ENCODE data around the gene TUFT1. TPM values are rescaled to one million over a fixed set of nuclear protein-coding genes. Genes with fewer than 3 reads are reported as not detected.

Gene TUFT1
- total RNA-seq, 1 donor from 2014 or later: 74.4 TPM

DNA sequence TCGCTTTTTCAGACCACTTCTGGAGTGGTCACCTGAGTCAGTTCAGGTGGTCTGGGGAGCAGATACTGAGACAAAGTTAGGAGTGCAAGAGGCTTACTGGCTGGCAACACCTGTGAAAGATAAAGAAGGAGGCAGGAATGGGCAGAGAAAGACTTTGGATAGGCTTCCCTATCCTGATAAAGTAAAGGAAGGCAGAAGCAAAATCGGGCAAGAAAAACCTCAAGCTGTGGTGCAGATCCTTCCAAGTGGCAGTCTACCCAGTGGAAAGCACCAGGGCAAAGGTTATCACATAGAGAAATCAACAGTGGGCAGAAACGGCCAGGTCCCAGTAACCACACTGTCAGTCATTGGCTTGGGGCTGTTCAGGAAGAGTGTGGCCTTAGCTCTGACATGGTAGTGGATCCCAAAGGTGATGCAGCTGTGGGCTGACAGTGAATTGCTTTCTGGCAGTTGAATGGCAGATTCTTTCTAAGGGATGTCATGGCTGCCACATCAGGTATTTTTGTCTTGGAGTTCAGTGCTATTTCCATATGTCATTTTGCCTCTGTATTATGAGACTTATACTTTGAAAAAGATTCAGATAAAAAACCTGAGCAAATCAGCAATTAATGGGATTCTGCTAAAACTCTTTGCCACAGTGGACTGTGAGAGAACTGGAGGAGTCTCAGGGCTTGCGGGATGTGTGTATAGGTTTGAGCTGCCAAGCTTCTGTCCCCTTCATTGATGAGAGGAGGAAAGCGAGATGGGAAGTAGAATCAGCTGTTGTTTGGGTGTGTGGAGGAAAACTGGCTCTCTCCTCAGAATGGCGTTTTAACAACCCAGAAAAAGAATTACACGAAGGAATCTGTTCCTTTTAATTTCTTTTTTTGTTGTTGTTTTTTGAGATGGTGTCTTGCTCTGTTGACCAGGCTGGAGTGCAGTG, 37.0 kb upstream of the TUFT1 start:
- TF ChIP-seq, protein P1, sequence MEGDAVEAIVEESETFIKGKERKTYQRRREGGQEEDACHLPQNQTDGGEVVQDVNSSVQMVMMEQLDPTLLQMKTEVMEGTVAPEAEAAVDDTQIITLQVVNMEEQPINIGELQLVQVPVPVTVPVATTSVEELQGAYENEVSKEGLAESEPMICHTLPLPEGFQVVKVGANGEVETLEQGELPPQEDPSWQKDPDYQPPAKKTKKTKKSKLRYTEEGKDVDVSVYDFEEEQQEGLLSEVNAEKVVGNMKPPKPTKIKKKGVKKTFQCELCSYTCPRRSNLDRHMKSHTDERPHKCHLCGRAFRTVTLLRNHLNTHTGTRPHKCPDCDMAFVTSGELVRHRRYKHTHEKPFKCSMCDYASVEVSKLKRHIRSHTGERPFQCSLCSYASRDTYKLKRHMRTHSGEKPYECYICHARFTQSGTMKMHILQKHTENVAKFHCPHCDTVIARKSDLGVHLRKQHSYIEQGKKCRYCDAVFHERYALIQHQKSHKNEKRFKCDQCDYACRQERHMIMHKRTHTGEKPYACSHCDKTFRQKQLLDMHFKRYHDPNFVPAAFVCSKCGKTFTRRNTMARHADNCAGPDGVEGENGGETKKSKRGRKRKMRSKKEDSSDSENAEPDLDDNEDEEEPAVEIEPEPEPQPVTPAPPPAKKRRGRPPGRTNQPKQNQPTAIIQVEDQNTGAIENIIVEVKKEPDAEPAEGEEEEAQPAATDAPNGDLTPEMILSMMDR (IDR thresholded peaks at IDR 0.05; ENCODE audit: insufficient read depth, low read length, poor library complexity, severe bottlenecking): no peak
- no peaks in the 10 kb centered on the region for H3K27me3 ChIP-seq (ENCODE audit: control insufficient read depth, insufficient read depth, low read length)
- no peak overlapping the region for H3K4me3 ChIP-seq (ENCODE audit: low read depth, low read length)
- DNase-seq (ENCODE audit: low read depth): no peak
- H3K36me3 ChIP-seq (ENCODE audit: control insufficient read depth, insufficient read depth, low read length): no peaks in the 10 kb centered on the region

DNA sequence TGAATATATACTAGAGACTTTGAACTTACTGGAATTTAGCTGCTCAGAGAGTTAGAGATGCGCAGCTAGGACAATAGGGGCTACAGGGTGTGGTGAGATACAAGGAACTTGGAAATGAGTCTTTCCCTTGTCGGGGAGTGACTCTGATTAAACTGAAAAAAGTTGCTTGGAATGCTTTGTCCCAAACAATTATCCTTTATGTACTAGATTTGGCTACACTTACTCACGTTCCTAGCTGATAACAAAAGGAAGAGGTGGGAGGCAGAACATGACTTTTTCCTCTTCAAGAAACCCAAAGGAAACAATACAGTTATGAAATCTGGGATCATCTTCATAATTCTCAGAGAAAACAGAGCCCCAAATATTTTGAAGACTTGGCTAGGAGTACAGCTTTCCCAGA, 35.9 kb upstream of the TUFT1 start:
- no peak for DNase-seq (ENCODE audit: low read depth)
- Histone ChIP-seq H3K27me3 (ENCODE audit: control insufficient read depth, insufficient read depth, low read length) (no peaks in the 10 kb centered on the region), H3K4me3 (ENCODE audit: low read depth, low read length) (no peak overlapping the region), H3K36me3 (ENCODE audit: control insufficient read depth, insufficient read depth, low read length) (no peaks in the 10 kb centered on the region)
- TF ChIP-seq, protein P1 (IDR thresholded peaks at IDR 0.05; ENCODE audit: insufficient read depth, low read length, poor library complexity, severe bottlenecking): no peak

DNA sequence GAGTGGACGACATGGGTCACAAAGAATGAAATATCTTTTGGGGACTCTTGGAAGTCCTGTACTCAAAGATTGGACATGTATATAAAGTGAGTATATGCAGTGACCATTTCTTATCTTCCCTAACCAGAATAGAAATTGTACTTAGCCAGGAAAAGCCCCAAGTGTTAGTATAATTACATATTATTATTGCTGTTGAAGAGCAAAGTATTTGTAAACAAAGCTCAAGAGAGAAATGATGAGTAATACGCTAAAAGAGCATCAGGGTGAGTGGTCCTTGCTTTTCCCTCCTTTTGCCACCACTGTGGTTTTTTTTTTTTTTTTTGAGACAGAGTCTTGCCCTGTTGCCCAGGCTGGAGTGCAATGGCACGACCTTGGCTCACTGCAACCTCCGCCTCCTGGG, 35.4 kb upstream of the TUFT1 start:
- no peak for DNase-seq (ENCODE audit: low read depth)
- Histone ChIP-seq H3K36me3 (ENCODE audit: control insufficient read depth, insufficient read depth, low read length) (no peaks in the 10 kb centered on the region), H3K4me3 (ENCODE audit: low read depth, low read length) (no peak overlapping the region), H3K27me3 (ENCODE audit: control insufficient read depth, insufficient read depth, low read length) (no peaks in the 10 kb centered on the region)
- TF ChIP-seq, protein P1 (IDR thresholded peaks at IDR 0.05; ENCODE audit: insufficient read depth, low read length, poor library complexity, severe bottlenecking): no peak

DNA sequence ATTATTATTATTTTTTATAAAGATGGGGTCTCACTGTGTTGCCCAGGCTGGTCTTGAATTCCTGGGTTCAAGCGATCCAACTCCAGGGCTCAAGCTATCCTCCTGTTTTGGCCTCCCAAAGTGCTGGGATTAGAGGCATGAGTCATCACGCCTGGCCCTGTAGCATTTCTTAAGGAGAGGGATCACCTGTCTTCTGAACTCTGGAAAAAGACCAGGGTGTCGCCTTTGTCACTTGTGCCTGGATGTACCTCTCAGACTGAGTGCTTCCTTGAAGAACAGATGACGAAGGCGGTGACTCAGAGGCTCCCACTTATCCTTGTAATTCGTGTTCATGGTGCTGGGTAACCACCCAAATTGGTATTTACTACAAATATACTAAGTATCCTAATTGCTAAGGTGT, 31.3 kb upstream of the TUFT1 start:
- TF ChIP-seq, protein P1 (IDR thresholded peaks at IDR 0.05; ENCODE audit: insufficient read depth, low read length, poor library complexity, severe bottlenecking): no peak
- DNase-seq (ENCODE audit: low read depth): no peak
- H3K4me3 ChIP-seq (ENCODE audit: low read depth, low read length): no peak overlapping the region
- no peaks in the 10 kb centered on the region for H3K36me3 ChIP-seq (ENCODE audit: control insufficient read depth, insufficient read depth, low read length)
- H3K27me3 ChIP-seq (ENCODE audit: control insufficient read depth, insufficient read depth, low read length): no peaks in the 10 kb centered on the region

DNA sequence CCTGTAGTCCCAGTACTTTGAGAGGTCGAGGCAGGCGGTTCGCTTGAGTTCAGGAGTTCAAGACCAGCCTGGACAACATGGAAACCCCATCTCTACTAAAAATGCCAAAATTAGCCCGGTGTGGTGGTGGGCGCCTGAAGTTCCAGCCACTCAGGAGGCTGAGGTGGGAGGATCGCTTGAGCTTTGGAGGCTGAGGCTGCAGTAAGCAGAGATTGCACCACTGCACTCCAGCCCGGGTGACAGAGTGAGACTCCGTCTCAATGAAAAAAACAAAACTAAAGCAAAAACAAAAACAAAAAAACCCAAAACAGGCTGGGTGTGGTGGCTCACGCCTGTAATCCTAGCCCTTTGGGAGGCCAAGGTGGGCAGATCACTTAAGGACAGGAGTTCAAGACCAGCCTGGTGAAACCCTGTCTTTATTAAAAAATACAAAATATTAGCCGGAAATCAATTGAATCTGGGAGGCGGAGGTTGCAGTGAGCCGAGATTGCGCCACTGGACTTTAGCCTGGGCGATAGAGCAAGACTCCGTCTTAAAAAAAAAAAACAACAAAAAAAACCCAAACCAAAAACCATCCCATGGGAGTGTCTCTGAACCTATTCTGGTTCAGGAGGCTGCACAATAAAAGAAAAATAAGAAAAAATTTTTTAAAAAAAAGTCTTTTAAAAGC, 30.6 kb upstream of the TUFT1 start:
- no peak for DNase-seq (ENCODE audit: low read depth)
- Histone ChIP-seq H3K27me3 (ENCODE audit: control insufficient read depth, insufficient read depth, low read length) (no peaks in the 10 kb centered on the region), H3K36me3 (ENCODE audit: control insufficient read depth, insufficient read depth, low read length) (no peaks in the 10 kb centered on the region), H3K4me3 (ENCODE audit: low read depth, low read length) (no peak overlapping the region)
- TF ChIP-seq, protein P1 (IDR thresholded peaks at IDR 0.05; ENCODE audit: insufficient read depth, low read length, poor library complexity, severe bottlenecking): no peak

Data from kidney epithelial cell (primary cell).